Panc1 (cell line): ENCODE data around the gene LRBA. TPM values are rescaled to one million over a fixed set of nuclear protein-coding genes. Genes with fewer than 3 reads are reported as not detected.

Source experiments
- ATAC-seq: fragments of 200-7000 bp; cut with Tn5 transposase; 2 replicates; pipeline ENCODE4 v1.9.1; 2020; ENCODE audit warnings: mild to moderate bottlenecking, moderate library complexity
- BruUV-seq: library from RNA; stranded (reverse); fragments of 400-500 nt; replicated peaks from 2 replicates; lab custom pipeline; 2021; lab: Mats Ljungman, UMichigan
- CTCF ChIA-PET: fragments of 300-600 bp; sonication (Branson Sonifier 250); formaldehyde crosslinking; loops from one replicate; lab custom pipeline; 2022; ENCODE audit warnings: antibody characterized with exemption; lab: Charles Lee
- POLR2A ChIA-PET: fragments of 300-600 bp; sonication (Branson Sonifier 250); formaldehyde crosslinking; loops from one replicate; lab custom pipeline; 2022; ENCODE audit warnings: antibody characterized with exemption; lab: Charles Lee
- DNase-seq: peaks from one replicate; pipeline ENCODE4 v3.0.0-alpha.2; 2010; ENCODE audit warnings: low read depth, low spot score
- H3K27ac ChIP-seq: 2 replicates; pipeline ENCODE4 v1.5.1; 2011; ENCODE audit warnings: mild to moderate bottlenecking, low read length, inconsistent platforms
- H3K27me3 ChIP-seq: fragments of 200-500 bp; sonication (Bioruptor generic); 2 replicates; pipeline ENCODE4 v1.6.0; 2014; ENCODE audit warnings: low read length, inconsistent platforms; ENCODE audit not compliant: control insufficient read depth, insufficient read depth
- H3K36me3 ChIP-seq: fragments of 200-500 bp; sonication (Bioruptor generic); 2 replicates; pipeline ENCODE4 v1.5.1; 2014; ENCODE audit warnings: inconsistent platforms, mild to moderate bottlenecking, low read length, moderate library complexity; ENCODE audit not compliant: control insufficient read depth, insufficient read depth
- H3K4me1 ChIP-seq: 2 replicates; pipeline ENCODE4 v1.5.1; 2011; ENCODE audit warnings: inconsistent platforms, mild to moderate bottlenecking, low read length, moderate library complexity; ENCODE audit not compliant: control insufficient read depth, insufficient read depth
- H3K4me3 ChIP-seq, 2 experiments: 2 replicates each; pipeline ENCODE4 v1.5.1; 2011 to 2012; ENCODE audit warnings: low read depth in 2 of 2, low read length in 2 of 2, mild to moderate bottlenecking in 2 of 2, inconsistent platforms in 1 of 2, moderate library complexity in 1 of 2
- H3K9me3 ChIP-seq: fragments of 200-500 bp; sonication (Bioruptor generic); 2 replicates; pipeline ENCODE4 v1.5.1; 2014; ENCODE audit warnings: low read depth, mild to moderate bottlenecking, inconsistent platforms, low read length, moderate library complexity; ENCODE audit not compliant: control insufficient read depth, insufficient read depth
- POLR2AphosphoS5 ChIP-seq: IDR thresholded peaks from 2 replicates; pipeline ENCODE4 v1.6.1; 2012; ENCODE audit warnings: mild to moderate bottlenecking, low read depth, low read length, moderate library complexity
- SIN3A ChIP-seq: IDR thresholded peaks from 2 replicates; pipeline ENCODE4 v1.6.1; 2012; ENCODE audit warnings: low read depth, mild to moderate bottlenecking, low read length, moderate library complexity, borderline replicate concordance; ENCODE audit not compliant: insufficient read depth
- TCF7L2 ChIP-seq: IDR thresholded peaks from 2 replicates; pipeline ENCODE4 v1.6.1; 2011; ENCODE audit warnings: mild to moderate bottlenecking, low read depth, low read length, inconsistent platforms
- in situ Hi-C: cut with HindIII; loops from 2 replicates; pipeline ENCODE4 v1.10.0; 2016; ENCODE audit warnings: low sequenced_read_pairs, low pct_unique_long_range_greater_than_20kb
- intact Hi-C: fragments of 100-400 bp; cut with micrococcal nuclease; formaldehyde crosslinking; loops from one replicate; pipeline ENCODE4 v1.10.0; 2022; ENCODE audit not compliant: unreplicated experiment
- total RNA-seq: library from RNA; stranded (reverse); gene quantifications from one replicate; pipeline ENCODE4 v1.2.1, GENCODE V29; 2021; ENCODE audit not compliant: unreplicated experiment
- TF ChIP-seq, protein P1 (sequence below), 2 experiments: IDR thresholded peaks; 2 replicates each; pipeline ENCODE4 v1.6.1; 2011 to 2012; ENCODE audit warnings: low read depth in 2 of 2, control low read depth in 1 of 2, low read length in 1 of 2, mild to moderate bottlenecking in 1 of 2, moderate library complexity in 1 of 2; ENCODE audit not compliant: insufficient read depth in 1 of 2
- TF ChIP-seq, protein P2 (sequence below): fragments of 450-650 bp; IDR thresholded peaks from 2 replicates; pipeline ENCODE4 v1.5.1; 2017; ENCODE audit warnings: mild to moderate bottlenecking

The LRBA gene
- total RNA-seq, 1 experiment from 2014 or later, result 26.4 TPM

DNA sequence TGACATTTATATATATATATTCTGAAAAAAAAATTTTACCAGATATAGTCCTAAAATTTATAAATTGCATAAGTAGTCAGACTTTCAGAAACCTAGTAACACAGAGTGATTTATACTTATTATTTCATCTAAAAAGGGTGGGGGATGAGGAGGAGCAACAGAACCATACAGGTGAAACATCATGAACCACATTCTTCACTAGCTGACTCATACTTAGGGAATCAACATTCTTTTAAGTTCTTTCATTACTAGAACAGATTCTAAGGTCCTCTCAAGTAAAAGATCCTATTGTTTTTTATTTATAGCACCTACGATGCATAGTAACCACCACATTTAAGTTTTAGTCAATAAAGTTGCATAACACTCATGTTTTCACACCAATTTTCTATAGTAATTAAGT is 166.1 kb downstream of the LRBA start:
- no peak for ATAC-seq
- no peaks in the 10 kb centered on the region; the same call in 1 of the 2 replicates for H3K36me3 ChIP-seq

DNA sequence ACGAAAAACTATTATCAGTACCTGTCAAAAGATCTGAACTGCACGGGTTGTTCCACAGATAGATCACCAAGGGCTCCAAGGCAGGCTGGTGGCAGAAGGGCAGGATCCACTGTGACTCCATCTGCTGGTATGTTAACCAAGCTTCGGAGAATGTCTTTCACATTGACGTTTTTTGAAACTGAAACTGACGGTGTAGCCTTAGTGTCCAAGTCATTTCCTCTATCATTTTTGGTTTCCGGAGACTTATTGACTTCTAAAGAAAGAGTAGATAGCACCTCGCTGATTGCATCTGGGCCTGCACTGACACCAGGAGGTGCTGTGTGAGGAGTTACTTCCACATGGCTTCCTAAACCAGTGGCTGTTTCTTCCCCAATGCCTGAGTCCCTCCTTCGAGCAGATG is 186.9 kb downstream of the LRBA start:
- Histone ChIP-seq H3K27ac (no peak overlapping the region), H3K36me3 (no peaks in the 10 kb centered on the region), H3K4me1 (no peaks in the 10 kb centered on the region), H3K9me3 (no peaks in the 10 kb centered on the region), H3K27me3 (no peaks in the 10 kb centered on the region), H3K4me3 (no peak overlapping the region)
- ChIA-PET CTCF (no interaction called here), POLR2A (no interaction called here)
- in situ Hi-C loops (no loop called here), intact Hi-C loops (no loop called here)
- TF ChIP-seq, protein P1, sequence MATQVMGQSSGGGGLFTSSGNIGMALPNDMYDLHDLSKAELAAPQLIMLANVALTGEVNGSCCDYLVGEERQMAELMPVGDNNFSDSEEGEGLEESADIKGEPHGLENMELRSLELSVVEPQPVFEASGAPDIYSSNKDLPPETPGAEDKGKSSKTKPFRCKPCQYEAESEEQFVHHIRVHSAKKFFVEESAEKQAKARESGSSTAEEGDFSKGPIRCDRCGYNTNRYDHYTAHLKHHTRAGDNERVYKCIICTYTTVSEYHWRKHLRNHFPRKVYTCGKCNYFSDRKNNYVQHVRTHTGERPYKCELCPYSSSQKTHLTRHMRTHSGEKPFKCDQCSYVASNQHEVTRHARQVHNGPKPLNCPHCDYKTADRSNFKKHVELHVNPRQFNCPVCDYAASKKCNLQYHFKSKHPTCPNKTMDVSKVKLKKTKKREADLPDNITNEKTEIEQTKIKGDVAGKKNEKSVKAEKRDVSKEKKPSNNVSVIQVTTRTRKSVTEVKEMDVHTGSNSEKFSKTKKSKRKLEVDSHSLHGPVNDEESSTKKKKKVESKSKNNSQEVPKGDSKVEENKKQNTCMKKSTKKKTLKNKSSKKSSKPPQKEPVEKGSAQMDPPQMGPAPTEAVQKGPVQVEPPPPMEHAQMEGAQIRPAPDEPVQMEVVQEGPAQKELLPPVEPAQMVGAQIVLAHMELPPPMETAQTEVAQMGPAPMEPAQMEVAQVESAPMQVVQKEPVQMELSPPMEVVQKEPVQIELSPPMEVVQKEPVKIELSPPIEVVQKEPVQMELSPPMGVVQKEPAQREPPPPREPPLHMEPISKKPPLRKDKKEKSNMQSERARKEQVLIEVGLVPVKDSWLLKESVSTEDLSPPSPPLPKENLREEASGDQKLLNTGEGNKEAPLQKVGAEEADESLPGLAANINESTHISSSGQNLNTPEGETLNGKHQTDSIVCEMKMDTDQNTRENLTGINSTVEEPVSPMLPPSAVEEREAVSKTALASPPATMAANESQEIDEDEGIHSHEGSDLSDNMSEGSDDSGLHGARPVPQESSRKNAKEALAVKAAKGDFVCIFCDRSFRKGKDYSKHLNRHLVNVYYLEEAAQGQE (IDR thresholded peaks at IDR 0.05; ENCODE audit: insufficient read depth in 1 of 2, low read depth in 2 of 2, low read length in 1 of 2), result no peak
- no peak for TF ChIP-seq POLR2AphosphoS5
- no peak for TF ChIP-seq SIN3A
- TF ChIP-seq TCF7L2, result no peak
- BruUV-seq, result no TSS peak
- no peak for DNase-seq
- no peak for ATAC-seq

More for the DNA sequence above, 166.1 kb downstream of the LRBA start:
- POLR2A ChIA-PET, result no interaction called here
- Histone ChIP-seq H3K9me3 (no peaks in the 10 kb centered on the region), H3K4me1 (no peaks in the 10 kb centered on the region), H3K27ac (no peak overlapping the region), H3K4me3 (no peak overlapping the region), H3K27me3 (no peaks in the 10 kb centered on the region)
- intact Hi-C loops (no loop called here), in situ Hi-C loops (no loop called here)
- BruUV-seq, result no TSS peak
- CTCF ChIA-PET, result no interaction called here
- TF ChIP-seq SIN3A, result no peak
- TF ChIP-seq, protein P2, sequence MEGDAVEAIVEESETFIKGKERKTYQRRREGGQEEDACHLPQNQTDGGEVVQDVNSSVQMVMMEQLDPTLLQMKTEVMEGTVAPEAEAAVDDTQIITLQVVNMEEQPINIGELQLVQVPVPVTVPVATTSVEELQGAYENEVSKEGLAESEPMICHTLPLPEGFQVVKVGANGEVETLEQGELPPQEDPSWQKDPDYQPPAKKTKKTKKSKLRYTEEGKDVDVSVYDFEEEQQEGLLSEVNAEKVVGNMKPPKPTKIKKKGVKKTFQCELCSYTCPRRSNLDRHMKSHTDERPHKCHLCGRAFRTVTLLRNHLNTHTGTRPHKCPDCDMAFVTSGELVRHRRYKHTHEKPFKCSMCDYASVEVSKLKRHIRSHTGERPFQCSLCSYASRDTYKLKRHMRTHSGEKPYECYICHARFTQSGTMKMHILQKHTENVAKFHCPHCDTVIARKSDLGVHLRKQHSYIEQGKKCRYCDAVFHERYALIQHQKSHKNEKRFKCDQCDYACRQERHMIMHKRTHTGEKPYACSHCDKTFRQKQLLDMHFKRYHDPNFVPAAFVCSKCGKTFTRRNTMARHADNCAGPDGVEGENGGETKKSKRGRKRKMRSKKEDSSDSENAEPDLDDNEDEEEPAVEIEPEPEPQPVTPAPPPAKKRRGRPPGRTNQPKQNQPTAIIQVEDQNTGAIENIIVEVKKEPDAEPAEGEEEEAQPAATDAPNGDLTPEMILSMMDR, result no peak
- TF ChIP-seq, protein P1 (IDR thresholded peaks at IDR 0.05; ENCODE audit: insufficient read depth in 1 of 2, low read depth in 2 of 2, low read length in 1 of 2), result no peak
- DNase-seq, result no peak
